ENCODE data around the gene SIGLEC14. TPM values are rescaled to one million over a fixed set of nuclear protein-coding genes. Genes with fewer than 3 reads are reported as not detected.
"Not testable (repeated sequence)": the region's sequence is repeated elsewhere in the genome, so short reads cannot be mapped to it uniquely, and the experiment has no call there.

The SIGLEC14 gene, protein sequence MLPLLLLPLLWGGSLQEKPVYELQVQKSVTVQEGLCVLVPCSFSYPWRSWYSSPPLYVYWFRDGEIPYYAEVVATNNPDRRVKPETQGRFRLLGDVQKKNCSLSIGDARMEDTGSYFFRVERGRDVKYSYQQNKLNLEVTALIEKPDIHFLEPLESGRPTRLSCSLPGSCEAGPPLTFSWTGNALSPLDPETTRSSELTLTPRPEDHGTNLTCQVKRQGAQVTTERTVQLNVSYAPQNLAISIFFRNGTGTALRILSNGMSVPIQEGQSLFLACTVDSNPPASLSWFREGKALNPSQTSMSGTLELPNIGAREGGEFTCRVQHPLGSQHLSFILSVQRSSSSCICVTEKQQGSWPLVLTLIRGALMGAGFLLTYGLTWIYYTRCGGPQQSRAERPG
- 1 to 10 TPM in 2 of 4 donors, under 1 TPM in 1, not detected in 1; 0.22 to 6.2 (median 1.7) TPM for total RNA-seq

DNA sequence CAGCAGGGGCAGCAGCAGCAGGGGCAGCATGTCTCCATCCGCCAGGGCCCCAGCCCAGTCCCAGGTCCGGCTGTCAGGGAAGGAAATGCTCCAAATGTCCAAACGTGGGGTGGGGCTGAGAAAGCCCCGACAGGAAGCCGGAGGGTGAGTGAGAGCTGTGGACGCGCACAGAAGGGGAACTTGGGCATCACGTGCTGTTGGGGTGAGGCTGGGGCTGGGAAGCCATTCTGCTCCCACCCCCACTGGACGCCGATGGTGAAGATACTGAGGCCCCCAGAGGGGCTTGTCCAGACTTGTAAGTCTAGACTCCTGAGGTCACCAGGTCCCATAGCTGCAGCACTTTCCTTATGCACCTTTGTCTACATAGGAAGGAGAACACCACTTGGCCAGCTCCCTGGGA lies at the start of gene SIGLEC14:
TSS of gene SIGLEC14 (minus strand) at position 96 of the 400 bp plus-strand sequence. CDS start at position 30, 66 bp downstream.
- H3K27me3 ChIP-seq; H3K27ac ChIP-seq; H3K36me3 ChIP-seq; DNase-seq; H3K4me1 ChIP-seq; intact Hi-C loops (cut with DNase I); H3K4me3 ChIP-seq (replicated peaks in 1 of 3); H3K9me3 ChIP-seq: not testable (repeated sequence)
- 44 to 50% methylated on average over 2 to 3 of the region's 10 CpGs for WGBS, 2 donors

DNA sequence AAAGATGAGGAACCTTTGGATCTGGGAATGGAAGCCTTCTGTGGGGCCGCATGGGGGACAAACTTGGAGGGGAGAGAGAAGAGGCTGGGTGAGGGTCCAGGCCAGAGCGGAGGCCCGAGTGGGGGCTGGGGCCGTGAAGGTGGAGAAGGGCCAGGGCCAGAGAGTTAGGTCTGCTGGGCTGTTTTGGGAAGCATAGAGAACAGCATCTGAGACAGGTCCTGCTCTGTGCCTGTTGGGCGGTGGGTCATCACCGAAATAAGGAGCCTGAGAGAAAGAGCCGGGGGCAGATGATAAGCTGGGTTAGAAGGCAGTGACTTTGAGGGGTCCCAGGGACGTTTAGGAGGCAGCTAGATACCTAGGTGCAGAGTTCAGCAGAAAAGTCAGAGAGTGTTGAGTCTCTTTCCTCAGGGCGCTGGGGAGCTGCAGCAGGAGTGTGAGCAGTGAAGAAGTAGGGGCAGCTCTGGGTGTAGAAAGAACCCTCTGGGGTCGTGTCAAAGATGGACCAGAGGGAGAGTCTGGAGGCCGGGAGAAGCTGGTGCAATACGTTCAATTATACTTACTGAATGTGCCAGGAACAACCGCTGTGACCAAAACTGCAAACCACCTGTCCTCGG lies 49.2 kb upstream of the SIGLEC14 start:
- Histone ChIP-seq H3K4me1 (peaks cover 17 to 19% of the 10 kb centered on the region in 2 donors), H3K9me3 (no peaks in the 10 kb centered on the region), H3K36me3 (peaks cover 13 to 35% of the 10 kb centered on the region in 2 donors), H3K4me3 (replicated peaks in 1 of 3) (no peak overlapping the region), H3K27me3 (no peaks in the 10 kb centered on the region), H3K27ac (no peak overlapping the region)
- no peak for DNase-seq
- intact Hi-C loops (cut with DNase I): no loop called here
- no peak for TF ChIP-seq POLR2A (IDR thresholded peaks at IDR 0.05)
- TF ChIP-seq, protein P1, sequence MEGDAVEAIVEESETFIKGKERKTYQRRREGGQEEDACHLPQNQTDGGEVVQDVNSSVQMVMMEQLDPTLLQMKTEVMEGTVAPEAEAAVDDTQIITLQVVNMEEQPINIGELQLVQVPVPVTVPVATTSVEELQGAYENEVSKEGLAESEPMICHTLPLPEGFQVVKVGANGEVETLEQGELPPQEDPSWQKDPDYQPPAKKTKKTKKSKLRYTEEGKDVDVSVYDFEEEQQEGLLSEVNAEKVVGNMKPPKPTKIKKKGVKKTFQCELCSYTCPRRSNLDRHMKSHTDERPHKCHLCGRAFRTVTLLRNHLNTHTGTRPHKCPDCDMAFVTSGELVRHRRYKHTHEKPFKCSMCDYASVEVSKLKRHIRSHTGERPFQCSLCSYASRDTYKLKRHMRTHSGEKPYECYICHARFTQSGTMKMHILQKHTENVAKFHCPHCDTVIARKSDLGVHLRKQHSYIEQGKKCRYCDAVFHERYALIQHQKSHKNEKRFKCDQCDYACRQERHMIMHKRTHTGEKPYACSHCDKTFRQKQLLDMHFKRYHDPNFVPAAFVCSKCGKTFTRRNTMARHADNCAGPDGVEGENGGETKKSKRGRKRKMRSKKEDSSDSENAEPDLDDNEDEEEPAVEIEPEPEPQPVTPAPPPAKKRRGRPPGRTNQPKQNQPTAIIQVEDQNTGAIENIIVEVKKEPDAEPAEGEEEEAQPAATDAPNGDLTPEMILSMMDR (IDR thresholded peaks at IDR 0.05): no peak
- WGBS, 2 donors: 92 to 93% methylated on average over 14 of the region's 14 CpGs

DNA sequence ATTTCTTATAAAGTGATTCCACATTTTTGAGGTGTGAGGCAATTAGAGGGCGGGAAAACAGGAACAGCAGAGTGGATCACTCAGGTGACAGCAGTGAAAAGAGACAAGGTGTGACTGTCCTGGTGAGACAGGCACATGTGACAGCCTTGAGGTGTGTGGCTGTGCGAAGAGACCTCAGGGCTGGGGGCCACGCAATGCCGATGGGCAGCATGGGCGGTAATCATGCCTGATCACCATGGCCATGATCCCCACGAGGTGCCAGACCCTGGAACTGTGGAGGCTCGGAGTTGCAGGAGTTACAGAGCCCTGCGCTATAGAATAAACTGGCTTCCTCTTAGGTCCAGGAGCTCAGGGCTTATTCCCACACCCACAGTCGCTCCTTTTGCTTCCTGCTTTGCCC lies 48.5 kb upstream of the SIGLEC14 start:
- Histone ChIP-seq H3K36me3 (peaks cover 13 to 35% of the 10 kb centered on the region in 2 donors), H3K4me1 (peaks cover 17 to 20% of the 10 kb centered on the region in 2 donors), H3K27me3 (no peaks in the 10 kb centered on the region), H3K4me3 (replicated peaks in 1 of 3) (no peak overlapping the region), H3K27ac (no peak overlapping the region), H3K9me3 (no peaks in the 10 kb centered on the region)
- no peak for TF ChIP-seq POLR2A (IDR thresholded peaks at IDR 0.05)
- TF ChIP-seq, protein P1 (IDR thresholded peaks at IDR 0.05): no peak
- DNase-seq: no peak
- 88 to 92% methylated on average over 9 of the region's 9 CpGs for WGBS, 2 donors
- intact Hi-C loops (cut with DNase I): no loop called here

DNA sequence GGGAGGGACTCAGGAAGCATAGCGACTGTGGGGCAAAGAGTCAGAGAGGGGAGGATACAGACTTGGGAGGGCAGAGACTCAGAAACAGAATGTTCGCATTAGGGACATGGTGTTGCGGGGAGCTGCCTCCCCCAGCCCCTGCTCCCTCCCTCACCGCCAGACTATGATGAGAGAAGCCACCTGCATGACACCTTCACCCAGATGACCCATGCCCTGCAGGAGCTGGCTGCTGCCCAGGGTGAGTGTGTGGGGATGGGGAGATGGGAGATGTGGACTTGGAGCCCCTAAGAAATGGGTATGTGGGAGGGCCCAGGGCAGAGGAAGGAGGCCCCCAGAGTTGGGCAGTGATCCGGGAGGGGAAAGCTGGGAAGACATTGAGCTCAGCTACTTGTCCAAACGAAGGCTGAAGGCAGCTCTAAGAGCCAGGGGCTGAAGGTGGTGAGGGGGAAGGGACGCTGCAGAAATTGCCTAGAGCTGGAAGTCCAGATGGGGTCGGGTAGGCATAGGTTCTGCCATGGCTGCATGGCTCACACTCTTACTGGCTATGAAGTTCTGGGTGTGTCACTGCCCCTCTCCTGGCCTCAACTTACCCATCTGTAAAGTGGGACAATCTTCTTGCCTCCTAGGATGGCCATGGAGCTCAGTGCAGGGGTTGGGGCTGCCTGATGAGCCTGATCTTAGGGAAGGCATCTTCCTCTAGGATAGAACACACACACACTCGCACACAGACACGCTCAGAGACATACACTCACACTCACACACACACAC lies 47.9 kb upstream of the SIGLEC14 start:
- H3K4me3 ChIP-seq (replicated peaks in 1 of 3): no peak overlapping the region
- H3K27me3 ChIP-seq: no peaks in the 10 kb centered on the region
- H3K9me3 ChIP-seq: no peaks in the 10 kb centered on the region
- no peak overlapping the region for H3K27ac ChIP-seq
- TF ChIP-seq, protein P1 (IDR thresholded peaks at IDR 0.05): no peak
- TF ChIP-seq POLR2A (IDR thresholded peaks at IDR 0.05): no peak
- no peak for DNase-seq
- intact Hi-C loops (cut with DNase I): no loop called here
- peaks cover 17 to 20% of the 10 kb centered on the region in 2 donors for H3K4me1 ChIP-seq
- H3K36me3 ChIP-seq: peaks cover 13 to 35% of the 10 kb centered on the region in 2 donors
- 81 to 87% methylated on average over 10 of the region's 10 CpGs for WGBS, 2 donors

DNA sequence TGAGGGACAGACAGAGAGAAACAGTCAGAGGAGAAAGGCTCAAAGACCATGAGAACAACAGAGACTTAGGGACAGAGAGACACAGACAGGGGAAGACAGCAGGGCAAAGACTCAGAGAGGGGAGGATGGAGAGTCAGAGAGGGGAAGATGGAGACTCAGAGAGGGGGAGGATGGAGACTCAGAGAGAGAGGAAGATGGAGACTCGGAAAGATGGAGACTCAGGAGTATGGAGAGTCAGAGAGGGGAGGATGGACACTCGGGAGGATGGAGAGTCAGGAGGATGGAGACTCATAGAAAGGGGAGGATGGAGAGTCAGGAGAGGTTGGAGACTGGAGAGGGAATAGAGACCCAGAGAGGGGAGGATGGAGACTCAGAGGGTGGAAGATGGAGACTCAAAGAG lies 47.2 kb upstream of the SIGLEC14 start:
- Histone ChIP-seq H3K27me3 (no peaks in the 10 kb centered on the region), H3K9me3 (no peaks in the 10 kb centered on the region), H3K27ac (no peak overlapping the region), H3K36me3 (peaks cover 13 to 35% of the 10 kb centered on the region in 2 donors), H3K4me3 (replicated peaks in 1 of 3) (no peak overlapping the region), H3K4me1 (peaks cover 17 to 20% of the 10 kb centered on the region in 2 donors)
- TF ChIP-seq, protein P1 (IDR thresholded peaks at IDR 0.05): no peak
- no peak for TF ChIP-seq POLR2A (IDR thresholded peaks at IDR 0.05)
- no peak for DNase-seq
- intact Hi-C loops (cut with DNase I): no loop called here
- WGBS, 2 donors: 44 to 78% methylated on average over 2 of the region's 2 CpGs
